WTC11 (cell line): ENCODE results near the gene NADK2. TPM values are rescaled to one million over a fixed set of nuclear protein-coding genes. Genes with fewer than 3 reads are reported as not detected.

Experiments used
- ATAC-seq: fragments of 200-7000 bp; cut with Tn5 transposase; 2 replicates; pipeline ENCODE4 v1.10.0; 2021; ENCODE audit warnings: mild to moderate bottlenecking, moderate library complexity
- CTCF ChIA-PET: fragments of 300-600 bp; sonication (Branson Sonifier 250); formaldehyde crosslinking; loops from one replicate; lab custom pipeline; 2021; ENCODE audit warnings: antibody characterized with exemption; lab: Charles Lee
- POLR2A ChIA-PET: fragments of 350-600 bp; sonication (Branson Sonifier 250); formaldehyde crosslinking; loops from one replicate; lab custom pipeline; 2021; ENCODE audit warnings: antibody characterized with exemption; lab: Charles Lee
- DNase-seq: peaks from one replicate; pipeline ENCODE4 v3.0.0; 2021; ENCODE audit warnings: low spot score
- H3K27ac Mint-ChIP-seq: 2 replicates; pipeline ENCODE4 v1.8.0; 2021; ENCODE audit warnings: mixed read lengths
- H3K27me3 Mint-ChIP-seq: 2 replicates; pipeline ENCODE4 v1.8.0; 2021; ENCODE audit warnings: low read depth, mild to moderate bottlenecking, moderate library complexity, mixed read lengths
- H3K36me3 Mint-ChIP-seq: 2 replicates; pipeline ENCODE4 v1.8.0; 2021; ENCODE audit warnings: mixed read lengths
- H3K4me1 Mint-ChIP-seq: 2 replicates; pipeline ENCODE4 v1.8.0; 2022; ENCODE audit warnings: mixed read lengths
- H3K4me3 Mint-ChIP-seq: 2 replicates; pipeline ENCODE4 v1.8.0; 2021; ENCODE audit warnings: mild to moderate bottlenecking, moderate library complexity, mixed read lengths
- H3K9me3 Mint-ChIP-seq: 2 replicates; pipeline ENCODE4 v1.8.0; 2021; ENCODE audit warnings: mixed read lengths
- ATF1 ChIP-seq: sonication (generic); formaldehyde crosslinking; IDR thresholded peaks from 2 replicates; pipeline ENCODE4 v1.8.1; 2023; ENCODE audit warnings: mild to moderate bottlenecking, moderate library complexity, missing genetic modification reagents
- CREB1 ChIP-seq: sonication (generic); formaldehyde crosslinking; IDR thresholded peaks from 2 replicates; pipeline ENCODE4 v1.8.0; 2023; ENCODE audit warnings: mild to moderate bottlenecking, missing genetic modification reagents
- GABPB1 ChIP-seq: sonication (generic); formaldehyde crosslinking; IDR thresholded peaks from 2 replicates; pipeline ENCODE4 v1.8.1; 2023; ENCODE audit warnings: mild to moderate bottlenecking, missing genetic modification reagents
- HMGXB4 ChIP-seq: sonication (generic); formaldehyde crosslinking; IDR thresholded peaks from 2 replicates; pipeline ENCODE4 v1.8.1; 2023; ENCODE audit warnings: mild to moderate bottlenecking, moderate library complexity, missing genetic modification reagents
- MAX ChIP-seq: sonication (generic); formaldehyde crosslinking; IDR thresholded peaks from 2 replicates; pipeline ENCODE4 v1.8.0; 2022; ENCODE audit warnings: mild to moderate bottlenecking, missing genetic modification reagents
- MYBL2 ChIP-seq: sonication (generic); formaldehyde crosslinking; IDR thresholded peaks from 2 replicates; pipeline ENCODE4 v1.8.1; 2023; ENCODE audit warnings: mild to moderate bottlenecking, moderate library complexity, missing genetic modification reagents
- NFYB ChIP-seq: sonication (generic); formaldehyde crosslinking; conservative IDR thresholded peaks from 2 replicates; pipeline ENCODE4 v1.8.0; 2022; ENCODE audit warnings: low read depth, missing genetic modification reagents
- STAT6 ChIP-seq: sonication (generic); formaldehyde crosslinking; conservative IDR thresholded peaks from 2 replicates; pipeline ENCODE4 v1.8.1; 2023; ENCODE audit warnings: mild to moderate bottlenecking, low read depth, missing genetic modification reagents, moderate library complexity
- TP53 ChIP-seq: sonication (generic); formaldehyde crosslinking; IDR thresholded peaks from 2 replicates; pipeline ENCODE4 v1.8.1; 2023; ENCODE audit warnings: mild to moderate bottlenecking, missing genetic modification reagents
- USF2 ChIP-seq: sonication (generic); formaldehyde crosslinking; IDR thresholded peaks from 2 replicates; pipeline ENCODE4 v1.8.1; 2023; ENCODE audit warnings: mild to moderate bottlenecking, missing genetic modification reagents, moderate library complexity
- ZNF281 ChIP-seq: sonication (generic); formaldehyde crosslinking; IDR thresholded peaks from 2 replicates; pipeline ENCODE4 v1.8.0; 2023; ENCODE audit warnings: mild to moderate bottlenecking, missing genetic modification reagents
- ZNF396 ChIP-seq: fragments of 250-450 bp; sonication (Bioruptor Pico); IDR thresholded peaks from 2 replicates; pipeline ENCODE4 v1.8.0; 2021; ENCODE audit warnings: mild to moderate bottlenecking, moderate library complexity, borderline replicate concordance
- ZNF423 ChIP-seq: fragments of 250-450 bp; sonication (Bioruptor Pico); IDR thresholded peaks from 2 replicates; pipeline ENCODE4 v2.1.2; 2022; ENCODE audit warnings: mild to moderate bottlenecking, moderate library complexity
- ZNF425 ChIP-seq: fragments of 250-450 bp; sonication (Bioruptor Pico); conservative IDR thresholded peaks from 2 replicates; pipeline ENCODE4 v1.9.0; 2021; ENCODE audit warnings: mild to moderate bottlenecking
- ZNF532 ChIP-seq: fragments of 250-450 bp; sonication (Bioruptor Pico); IDR thresholded peaks from 2 replicates; pipeline ENCODE4 v1.9.0; 2021; ENCODE audit warnings: mild to moderate bottlenecking, borderline replicate concordance
- ZSCAN18 ChIP-seq: fragments of 250-450 bp; sonication (Bioruptor Pico); IDR thresholded peaks from 2 replicates; pipeline ENCODE4 v2.1.2; 2022; ENCODE audit warnings: mild to moderate bottlenecking, moderate library complexity
- total RNA-seq: library from RNA; stranded (reverse); gene quantifications from 3 replicates; pipeline ENCODE4 v1.2.3, GENCODE V29; 2021

Gene NADK2
- total RNA-seq, 1 experiment from 2014 or later = 11.7 TPM

GRCh38 chr5:36155291-36155690 is 86.4 kb downstream of the NADK2 start (continued):
- TF ChIP-seq USF2 (CRISPR knock-in tag) (no peak), STAT6 (CRISPR knock-in tag) (no peak), ZNF396 (CRISPR knock-in tag) (no peak), HMGXB4 (CRISPR knock-in tag) (no peak)
- TF ChIP-seq, all 79 proteins: peak for 0

GRCh38 chr5:36153726-36154125 is 88.0 kb downstream of the NADK2 start:
- Mint-ChIP-seq H3K36me3 (peaks cover 31% of the 10 kb centered on the region), H3K9me3 (no peaks in the 10 kb centered on the region), H3K27me3 (no peaks in the 10 kb centered on the region), H3K27ac (peak overlapping the region; percentile 6; the same call in 1 of the 2 replicates), H3K4me3 (peak overlapping the region; percentile 28), H3K4me1 (peaks cover 13% of the 10 kb centered on the region)
- ChIA-PET CTCF (interaction anchor here (4.0 kb wide), 1 partner anchor 74 kb away, joined by 58 read pairs; no protein-coding TSS in a partner anchor), POLR2A (no interaction called here)
- DNase-seq (no peak), ATAC-seq (no peak)
- TF ChIP-seq GABPB1 (CRISPR knock-in tag) (peak; percentile 28; the same call in 1 of the 2 replicates), ZNF423 (CRISPR knock-in tag) (no peak)

GRCh38 chr5:36153298-36153677 is 88.4 kb downstream of the NADK2 start:
- no peak for ATAC-seq
- Mint-ChIP-seq H3K4me3 (peak overlapping the region; percentile 28), H3K27ac (peak overlapping the region; percentile 6; the same call in 1 of the 2 replicates), H3K4me1 (peaks cover 13% of the 10 kb centered on the region), H3K9me3 (no peaks in the 10 kb centered on the region), H3K27me3 (no peaks in the 10 kb centered on the region), H3K36me3 (peaks cover 28% of the 10 kb centered on the region)
- CTCF ChIA-PET = interaction anchor here (4.0 kb wide), 1 partner anchor 74 kb away, joined by 58 read pairs; no protein-coding TSS in a partner anchor
- no peak for DNase-seq
- POLR2A ChIA-PET = interaction anchor here (1.8 kb wide), 1 partner anchor 74 kb away, joined by 6 read pairs; no protein-coding TSS in a partner anchor
- TF ChIP-seq ZNF425 (CRISPR knock-in tag) (no peak), CREB1 (CRISPR knock-in tag) (no peak), NFYB (CRISPR knock-in tag) (no peak), ZNF532 (CRISPR knock-in tag) (no peak), ZNF281 (no peak), TP53 (no peak), ZSCAN18 (CRISPR knock-in tag) (no peak), ATF1 (CRISPR knock-in tag) (no peak), MYBL2 (no peak), MAX (CRISPR knock-in tag) (no peak)
